Osteocyte (in vitro differentiated cells): ENCODE measurements around the gene HECW1. TPM values are rescaled to one million over a fixed set of nuclear protein-coding genes. Genes with fewer than 3 reads are reported as not detected.

Source experiments
- DNase-seq: peaks from one replicate; pipeline ENCODE4 v3.0.0; 2021; ENCODE audit warnings: mixed read lengths; ENCODE audit not compliant: unreplicated experiment; ENCODE audit errors: extremely low spot score
- H3K27ac Mint-ChIP-seq: one replicate; pipeline ENCODE4 v1.8.0; 2021; ENCODE audit warnings: mild to moderate bottlenecking, mixed read lengths; ENCODE audit not compliant: unreplicated experiment
- H3K27me3 Mint-ChIP-seq: one replicate; pipeline ENCODE4 v1.8.0; 2021; ENCODE audit warnings: mixed read lengths; ENCODE audit not compliant: unreplicated experiment
- H3K36me3 Mint-ChIP-seq: one replicate; pipeline ENCODE4 v1.8.0; 2021; ENCODE audit warnings: mixed read lengths; ENCODE audit not compliant: unreplicated experiment
- H3K4me1 Mint-ChIP-seq: one replicate; pipeline ENCODE4 v1.8.0; 2021; ENCODE audit warnings: mixed read lengths; ENCODE audit not compliant: unreplicated experiment
- H3K4me3 Mint-ChIP-seq: one replicate; pipeline ENCODE4 v1.8.0; 2021; ENCODE audit warnings: mild to moderate bottlenecking, moderate library complexity, mixed read lengths; ENCODE audit not compliant: unreplicated experiment
- H3K9me3 Mint-ChIP-seq: one replicate; pipeline ENCODE4 v1.8.0; 2021; ENCODE audit warnings: mixed read lengths; ENCODE audit not compliant: unreplicated experiment
- CTCF ChIP-seq: fragments of 200-600 bp; sonication (generic); IDR thresholded peaks from 2 replicates; pipeline ENCODE4 v1.5.0; 2021; ENCODE audit warnings: antibody characterized with exemption, mild to moderate bottlenecking, moderate library complexity
- total RNA-seq: library from RNA; stranded (reverse); gene quantifications from 2 replicates; pipeline ENCODE4 v1.2.1, GENCODE V29; 2021

The HECW1 gene
- total RNA-seq, 1 donor from 2014 or later = 0.16 TPM

- H3K27ac Mint-ChIP-seq = no peak overlapping the region
- TF ChIP-seq CTCF = no peak
- H3K4me3 Mint-ChIP-seq = no peak overlapping the region
- no peak for DNase-seq
- no peaks in the 10 kb centered on the region for H3K9me3 Mint-ChIP-seq
- peaks cover 7% of the 10 kb centered on the region for H3K4me1 Mint-ChIP-seq
- H3K36me3 Mint-ChIP-seq = no peaks in the 10 kb centered on the region
- peaks cover 37% of the 10 kb centered on the region for H3K27me3 Mint-ChIP-seq
These were observed 449.9 kb downstream of the HECW1 start for GRCh38 chr7:43562383-43562782.

GRCh38 chr7:43565786-43566185 lies 453.3 kb downstream of the HECW1 start:
- no peaks in the 10 kb centered on the region for H3K9me3 Mint-ChIP-seq
- no peak overlapping the region for H3K4me3 Mint-ChIP-seq
- no peaks in the 10 kb centered on the region for H3K36me3 Mint-ChIP-seq
- no peak for TF ChIP-seq CTCF
- H3K4me1 Mint-ChIP-seq = peaks cover 9% of the 10 kb centered on the region
- H3K27ac Mint-ChIP-seq = no peak overlapping the region
- DNase-seq = no peak
- H3K27me3 Mint-ChIP-seq = peaks cover 25% of the 10 kb centered on the region

DNA sequence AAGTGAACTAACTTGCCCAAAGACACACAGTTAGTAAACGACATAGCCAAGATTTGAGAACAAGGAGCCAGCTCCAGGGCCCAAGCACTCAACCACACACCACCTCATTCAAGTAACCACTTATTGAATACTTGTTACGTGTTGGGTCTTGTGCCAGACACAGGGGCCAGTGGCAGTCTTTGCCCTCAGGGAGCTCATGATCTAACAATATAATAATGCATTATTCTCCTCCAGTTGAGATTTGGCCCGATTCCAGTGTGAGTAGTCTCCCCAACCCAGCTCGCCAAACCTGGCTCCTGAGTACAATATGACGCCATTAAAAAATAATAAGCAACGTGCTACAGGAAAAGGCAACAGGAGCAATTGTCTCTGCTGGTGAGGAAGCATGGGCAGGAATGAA lies 456.1 kb downstream of the HECW1 start:
- Mint-ChIP-seq H3K27ac (no peak overlapping the region), H3K27me3 (peaks cover 7% of the 10 kb centered on the region), H3K9me3 (no peaks in the 10 kb centered on the region), H3K4me3 (no peak overlapping the region), H3K4me1 (peaks cover 6% of the 10 kb centered on the region), H3K36me3 (no peaks in the 10 kb centered on the region)
- DNase-seq = no peak
- no peak for TF ChIP-seq CTCF

DNA sequence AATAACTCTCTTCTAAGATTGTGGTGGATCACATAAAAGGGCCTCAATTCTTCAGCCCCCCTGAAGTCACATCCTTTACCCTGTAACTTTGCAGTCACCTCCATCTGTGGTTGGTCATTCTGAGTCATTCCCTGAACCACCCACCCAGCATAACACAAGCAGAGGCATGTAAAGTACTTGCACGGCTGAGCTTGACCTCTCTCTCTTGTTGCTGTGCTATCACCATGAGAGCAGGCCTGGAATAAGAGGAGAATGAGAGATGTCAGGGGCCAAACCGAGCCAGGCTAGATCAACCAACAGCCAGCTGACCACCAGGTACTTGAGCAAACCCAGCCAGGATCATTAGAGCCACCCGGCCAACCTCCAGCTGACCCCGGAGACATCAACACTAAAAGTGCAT lies 457.0 kb downstream of the HECW1 start:
- no peak overlapping the region for H3K4me3 Mint-ChIP-seq
- no peak for DNase-seq

DNA sequence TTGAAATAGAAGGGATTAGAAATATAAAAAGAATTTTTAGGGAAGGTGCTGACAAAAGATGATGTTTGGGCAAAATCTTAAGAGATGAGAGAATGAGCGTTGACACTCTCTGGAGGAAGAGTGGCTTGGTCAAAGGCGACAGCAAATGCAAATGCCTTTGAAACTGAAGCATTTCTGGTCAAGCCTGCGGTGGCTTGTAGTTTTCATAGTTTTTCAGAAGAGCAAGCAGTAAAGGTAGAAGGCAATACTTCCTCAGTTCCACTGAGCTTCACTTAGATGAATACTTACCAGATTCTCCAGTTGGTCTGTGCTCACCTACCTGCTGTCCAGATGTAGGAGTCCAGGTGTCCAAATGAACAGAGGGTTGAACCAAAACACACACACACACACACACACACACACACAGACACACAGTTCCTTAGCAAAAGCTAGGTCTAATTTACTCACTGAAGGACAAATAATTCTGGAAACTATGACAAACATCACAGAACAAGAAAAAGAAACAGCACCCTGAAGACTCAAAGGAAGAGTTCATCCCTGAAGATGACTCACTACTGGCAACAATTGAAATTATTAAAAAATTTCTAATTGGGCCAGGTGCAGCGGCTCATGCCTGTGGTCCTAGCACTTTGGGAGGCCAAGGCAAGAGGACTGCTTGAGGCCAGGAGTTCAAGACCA lies 458.4 kb downstream of the HECW1 start:
- Mint-ChIP-seq H3K4me3 (no peak overlapping the region), H3K36me3 (no peaks in the 10 kb centered on the region), H3K9me3 (no peaks in the 10 kb centered on the region), H3K4me1 (peaks cover 6% of the 10 kb centered on the region), H3K27me3 (no peaks in the 10 kb centered on the region), H3K27ac (no peak overlapping the region)
- TF ChIP-seq CTCF = no peak
- DNase-seq = no peak

More for the DNA sequence above, 457.0 kb downstream of the HECW1 start:
- peaks cover 5% of the 10 kb centered on the region for H3K27me3 Mint-ChIP-seq
- H3K27ac Mint-ChIP-seq = no peak overlapping the region
- H3K9me3 Mint-ChIP-seq = no peaks in the 10 kb centered on the region
- no peak for TF ChIP-seq CTCF
- no peaks in the 10 kb centered on the region for H3K36me3 Mint-ChIP-seq
- peaks cover 6% of the 10 kb centered on the region for H3K4me1 Mint-ChIP-seq
